Kidney epithelial cell (primary cell): Measurements from ENCODE around the gene PHLDB3. TPM values are rescaled to one million over a fixed set of nuclear protein-coding genes. Genes with fewer than 3 reads are reported as not detected.

Experiments used
- DNase-seq: peaks from one replicate; pipeline ENCODE4 v3.0.0-alpha.2; 2010; ENCODE audit warnings: low read depth
- H3K27me3 ChIP-seq: 2 replicates; pipeline ENCODE4 v1.6.0; 2011; ENCODE audit warnings: low read length; ENCODE audit not compliant: control insufficient read depth, insufficient read depth
- H3K36me3 ChIP-seq: 2 replicates; pipeline ENCODE4 v1.5.1; 2011; ENCODE audit warnings: low read length; ENCODE audit not compliant: control insufficient read depth, insufficient read depth
- H3K4me3 ChIP-seq: 2 replicates; pipeline ENCODE4 v1.5.1; 2011; ENCODE audit warnings: low read depth, mild to moderate bottlenecking, control low read depth, low read length
- CTCF ChIP-seq: IDR thresholded peaks from 2 replicates; pipeline ENCODE4 v1.5.1; 2011; ENCODE audit warnings: mild to moderate bottlenecking, moderate library complexity, low read length, control low read depth, inconsistent platforms; ENCODE audit not compliant: insufficient read depth, poor library complexity, severe bottlenecking
- total RNA-seq: library from RNA; depleted of rRNA; stranded (reverse); fragments of >200 nt; gene quantifications from 2 replicates; pipeline ENCODE4 v1.2.3, GENCODE V29; 2015

Gene PHLDB3
- total RNA-seq, 1 donor from 2014 or later = 15.8 TPM

GRCh38 chr19:43486412-43486811, 18.1 kb downstream of the PHLDB3 start:
- H3K27me3 ChIP-seq = no peaks in the 10 kb centered on the region
- no peaks in the 10 kb centered on the region for H3K36me3 ChIP-seq
- no peak for TF ChIP-seq CTCF
- DNase-seq = no peak
- H3K4me3 ChIP-seq = no peak overlapping the region

GRCh38 chr19:43485951-43486350, 18.6 kb downstream of the PHLDB3 start:
- no peak for DNase-seq
- Histone ChIP-seq H3K4me3 (no peak overlapping the region), H3K36me3 (no peaks in the 10 kb centered on the region), H3K27me3 (no peaks in the 10 kb centered on the region)
- no peak for TF ChIP-seq CTCF

- DNase-seq = no peak
- H3K36me3 ChIP-seq = no peaks in the 10 kb centered on the region
- no peak overlapping the region for H3K4me3 ChIP-seq
- no peaks in the 10 kb centered on the region for H3K27me3 ChIP-seq
- TF ChIP-seq CTCF = no peak
Measured at GRCh38 chr19:43483281-43483680, 21.3 kb downstream of the PHLDB3 start.

- no peak for TF ChIP-seq CTCF
- no peak for DNase-seq
- no peak overlapping the region for H3K4me3 ChIP-seq
- no peaks in the 10 kb centered on the region for H3K27me3 ChIP-seq
- H3K36me3 ChIP-seq = no peaks in the 10 kb centered on the region
Measured at GRCh38 chr19:43482193-43482592, 22.4 kb downstream of the PHLDB3 start.

GRCh38 chr19:43481701-43482100, 22.8 kb downstream of the PHLDB3 start:
- H3K36me3 ChIP-seq = no peaks in the 10 kb centered on the region
- H3K4me3 ChIP-seq = no peak overlapping the region
- no peak for DNase-seq
- H3K27me3 ChIP-seq = no peaks in the 10 kb centered on the region
- no peak for TF ChIP-seq CTCF

GRCh38 chr19:43480574-43480973, 24.0 kb downstream of the PHLDB3 start:
- TF ChIP-seq CTCF = no peak
- no peaks in the 10 kb centered on the region for H3K36me3 ChIP-seq

More at GRCh38 chr19:43480574-43480973, 24.0 kb downstream of the PHLDB3 start:
- H3K4me3 ChIP-seq = no peak overlapping the region
- H3K27me3 ChIP-seq = no peaks in the 10 kb centered on the region
- no peak for DNase-seq
